Measurements from ENCODE around the gene CENPS.
"Not testable (repeated sequence)": the region's sequence is repeated elsewhere in the genome, so short reads cannot be mapped to it uniquely, and the experiment has no call there.

Gene CENPS

GRCh38 chr1:10451287-10451686 is 21.1 kb downstream of the CENPS start:
- no peak for DNase-seq (ENCODE audit: low read depth)

GRCh38 chr1:10456048-10456447 is 25.8 kb downstream of the CENPS start:
- no peak for DNase-seq (ENCODE audit: low read depth)

GRCh38 chr1:10456661-10457060 is 26.4 kb downstream of the CENPS start:
- DNase-seq (ENCODE audit: low read depth) = no peak

GRCh38 chr1:10457462-10457861 is 27.2 kb downstream of the CENPS start:
- not testable (repeated sequence) for DNase-seq (ENCODE audit: low read depth)

GRCh38 chr1:10457875-10458274 is 27.6 kb downstream of the CENPS start:
- DNase-seq (ENCODE audit: low read depth) = no peak

GRCh38 chr1:10459184-10459583 is 29.0 kb downstream of the CENPS start:
- DNase-seq (ENCODE audit: low read depth) = no peak

GRCh38 chr1:10467078-10467477 is 36.8 kb downstream of the CENPS start:
- no peak for DNase-seq (ENCODE audit: low read depth)

GRCh38 chr1:10470043-10470442 is 39.8 kb downstream of the CENPS start:
- DNase-seq (ENCODE audit: low read depth) = no peak

GRCh38 chr1:10471411-10472219 is 41.4 kb downstream of the CENPS start:
- DNase-seq (ENCODE audit: low read depth) = no peak

GRCh38 chr1:10472220-10473144 is 42.2 kb downstream of the CENPS start, which contains the start of gene DFFA:
Gene DFFA, minus strand, starts transcription at chr1:10472529. Its CDS starts 71 bp downstream, at chr1:10472458.
- peak; percentile 86 for DNase-seq (ENCODE audit: low read depth)

- DNase-seq (ENCODE audit: low read depth) = no peak
These were observed 43.0 kb downstream of the CENPS start for GRCh38 chr1:10473145-10473765.

- DNase-seq (ENCODE audit: low read depth) = not testable (repeated sequence)
These were observed 44.0 kb downstream of the CENPS start for GRCh38 chr1:10474309-10474612.

- peak; percentile 79 for DNase-seq (ENCODE audit: low read depth)
These were observed 44.6 kb downstream of the CENPS start, which contains the start of gene PEX14 for GRCh38 chr1:10474613-10475507. Gene PEX14, plus strand, starts transcription at chr1:10474950. Its CDS starts 17 bp downstream, at chr1:10474967.

GRCh38 chr1:10475510-10475909 is 45.3 kb downstream of the CENPS start:
- DNase-seq (ENCODE audit: low read depth) = no peak

GRCh38 chr1:10479296-10479695 is 49.1 kb downstream of the CENPS start:
- DNase-seq (ENCODE audit: low read depth) = no peak

GRCh38 chr1:10480614-10481013 is 50.4 kb downstream of the CENPS start:
- no peak for DNase-seq (ENCODE audit: low read depth)

- no peak for DNase-seq (ENCODE audit: low read depth)
These were observed 54.3 kb downstream of the CENPS start for GRCh38 chr1:10484521-10484920.

- no peak for DNase-seq (ENCODE audit: low read depth)
These were observed 59.2 kb downstream of the CENPS start for GRCh38 chr1:10489291-10490055.

- no peak for DNase-seq (ENCODE audit: low read depth)
These were observed 60.2 kb downstream of the CENPS start for GRCh38 chr1:10490286-10490970.

Measured in stimulated activated CD4-positive, alpha-beta T cell treated with anti-CD3 and anti-CD28 coated beads, Interleukin-2, amount 100 ng/mL, for 4 hours (primary cell).